Suppressor macrophage treated with lipopolysaccharide for 4 hours (primary cell): ENCODE measurements around the gene DOCK4.
"Not testable (repeated sequence)": the region's sequence is repeated elsewhere in the genome, so short reads cannot be mapped to it uniquely, and the experiment has no call there.

Experiments
- DNase-seq: peaks from one replicate; pipeline ENCODE4 v3.0.0-alpha.2; 2020

Gene DOCK4

DNA sequence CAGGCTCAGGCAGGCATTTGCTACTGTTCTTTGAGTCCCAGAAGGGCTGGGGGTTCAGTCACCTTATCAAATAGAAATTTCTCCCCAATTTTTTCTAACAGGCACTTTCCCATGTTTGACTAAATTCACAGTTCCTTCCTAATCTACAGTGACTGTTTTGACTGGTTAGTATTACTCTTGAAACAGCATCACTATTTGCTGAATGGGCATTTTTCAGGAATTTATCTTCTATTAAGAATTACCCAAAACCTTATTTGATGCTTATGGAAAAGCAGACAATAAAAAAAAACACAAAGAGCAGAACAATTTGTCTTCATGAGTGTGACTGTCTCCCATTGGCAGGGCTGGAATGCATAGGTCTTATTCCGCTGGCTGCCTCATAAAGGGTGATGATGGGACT lies 269.0 kb downstream of the DOCK4 start:
- DNase-seq: no peak

DNA sequence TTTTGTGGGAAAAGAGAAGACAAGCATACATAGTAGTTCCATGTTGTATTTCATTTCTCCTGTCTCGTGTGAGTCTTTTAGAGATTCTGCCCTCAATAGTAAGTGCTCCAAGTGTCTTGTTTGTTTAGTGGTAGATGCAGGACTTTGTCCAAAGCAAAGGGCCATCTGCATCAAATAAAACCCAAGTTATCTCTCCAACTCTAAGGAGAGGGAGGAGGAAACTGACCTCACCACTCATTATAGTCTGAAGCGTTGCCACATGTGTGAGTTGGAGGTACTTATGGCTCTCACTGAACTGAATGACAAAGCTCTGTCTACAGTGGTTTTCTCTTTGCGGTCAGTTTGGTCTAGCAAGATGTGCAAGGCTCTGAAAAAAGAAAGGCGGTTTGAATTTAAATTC lies 272.6 kb downstream of the DOCK4 start:
- DNase-seq: no peak

DNA sequence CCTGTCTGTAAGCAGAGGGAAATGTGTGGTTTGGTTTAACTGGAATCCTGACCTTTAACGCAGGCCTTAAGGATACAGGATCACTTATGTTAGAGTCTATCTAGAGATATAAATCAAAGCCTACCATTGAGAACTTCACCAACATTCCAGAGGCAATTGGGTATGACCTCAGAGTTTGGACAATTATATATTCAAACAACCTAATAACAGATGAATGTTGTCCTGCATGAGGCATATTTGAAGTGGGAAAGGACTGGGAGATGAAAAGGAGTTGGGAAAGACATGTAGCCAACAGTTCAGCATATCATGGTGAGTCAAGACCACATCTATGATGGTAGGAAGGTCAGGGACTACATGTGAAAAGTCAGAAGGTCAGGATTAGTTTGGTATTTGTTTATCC lies 274.2 kb downstream of the DOCK4 start:
- no peak for DNase-seq

DNA sequence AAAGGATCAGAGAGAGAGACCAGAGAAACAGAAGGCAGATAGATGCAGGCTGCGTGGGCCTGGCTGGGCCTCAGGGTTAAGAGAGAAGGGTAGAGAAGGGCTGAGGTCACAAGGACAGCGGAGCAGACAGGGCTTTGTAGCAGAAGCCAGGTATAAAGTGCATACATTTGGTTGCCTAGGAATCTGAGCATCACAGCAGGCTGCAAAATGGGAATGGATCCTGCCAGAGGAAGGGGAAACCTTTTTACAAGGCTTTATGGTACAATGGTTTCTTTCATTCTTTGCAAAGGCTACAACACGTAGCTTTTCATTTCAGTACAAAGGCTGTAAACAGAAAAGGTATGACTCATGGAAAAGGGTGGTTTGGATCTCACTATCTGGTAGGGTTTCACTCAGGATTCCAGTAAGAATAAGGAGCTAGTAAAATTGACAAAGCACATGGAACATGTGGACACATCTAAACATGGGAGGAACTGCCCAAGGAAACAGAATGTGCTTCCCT lies 275.1 kb downstream of the DOCK4 start:
- DNase-seq: no peak

DNA sequence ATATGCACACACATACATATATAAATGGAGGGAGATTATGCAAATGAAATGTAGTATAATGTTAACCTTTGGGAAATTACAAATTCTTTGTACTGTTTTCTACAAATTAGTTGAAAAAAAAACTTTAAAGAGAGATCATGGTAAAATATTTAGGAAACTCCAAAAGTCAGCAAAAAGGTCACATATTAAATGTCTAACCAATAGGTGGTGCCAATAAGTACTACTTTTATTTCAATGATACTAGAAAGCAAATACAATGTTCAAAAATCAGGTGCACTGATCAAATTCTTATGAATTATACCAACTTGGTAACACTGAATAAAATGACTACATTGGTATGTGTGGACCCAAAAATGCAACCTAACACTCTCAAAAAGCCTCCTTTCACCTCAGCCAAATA lies 276.9 kb downstream of the DOCK4 start:
- no peak for DNase-seq

DNA sequence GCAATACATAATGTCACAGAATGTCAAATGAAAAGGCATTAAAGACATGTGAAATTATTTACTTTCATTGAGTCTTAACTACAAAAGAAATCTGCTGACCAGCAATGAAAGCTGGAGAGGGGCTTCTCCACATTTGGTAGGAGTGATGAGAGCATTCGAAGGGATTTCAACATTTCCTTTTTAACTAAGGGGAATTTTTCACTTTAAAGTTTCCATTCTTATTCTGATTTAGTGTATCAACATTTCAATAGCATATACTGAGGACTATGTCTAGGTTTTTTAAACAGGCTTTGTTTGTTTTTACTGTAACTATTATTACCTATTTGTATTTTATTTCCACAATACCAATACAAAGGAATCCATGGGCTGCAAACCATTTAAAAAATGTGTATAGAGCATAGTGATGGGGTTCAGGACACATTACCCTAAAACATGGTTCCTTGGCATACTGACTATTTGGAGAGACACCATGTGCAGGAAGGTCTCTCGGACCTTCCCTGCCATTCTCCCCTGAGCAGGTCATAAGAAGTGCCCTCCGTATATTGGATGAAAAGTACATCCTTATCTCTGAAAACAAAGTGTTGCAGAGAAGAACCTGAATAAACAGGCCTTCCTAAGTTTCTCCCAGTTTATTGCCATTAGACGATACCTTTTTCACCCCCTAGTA lies 278.7 kb downstream of the DOCK4 start:
- DNase-seq: peak; percentile 67

DNA sequence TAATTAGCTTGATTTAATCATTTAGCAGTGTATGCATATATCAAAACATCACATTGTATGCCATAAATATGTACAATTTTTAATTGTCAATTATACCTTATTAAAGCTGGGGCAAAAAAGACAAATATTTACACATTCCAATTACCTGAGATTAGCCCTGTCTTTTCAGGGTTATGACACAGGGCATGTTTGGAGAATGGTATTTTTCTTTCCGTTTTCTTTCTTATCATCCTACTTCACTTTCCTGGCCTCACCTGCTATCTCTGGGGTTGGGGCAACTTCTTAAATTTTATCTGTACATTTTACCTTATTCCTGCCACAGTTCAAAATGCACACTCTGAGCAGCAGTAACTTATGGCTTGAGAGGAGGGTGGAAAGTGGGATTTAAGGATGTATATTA lies 285.9 kb downstream of the DOCK4 start:
- DNase-seq: no peak

DNA sequence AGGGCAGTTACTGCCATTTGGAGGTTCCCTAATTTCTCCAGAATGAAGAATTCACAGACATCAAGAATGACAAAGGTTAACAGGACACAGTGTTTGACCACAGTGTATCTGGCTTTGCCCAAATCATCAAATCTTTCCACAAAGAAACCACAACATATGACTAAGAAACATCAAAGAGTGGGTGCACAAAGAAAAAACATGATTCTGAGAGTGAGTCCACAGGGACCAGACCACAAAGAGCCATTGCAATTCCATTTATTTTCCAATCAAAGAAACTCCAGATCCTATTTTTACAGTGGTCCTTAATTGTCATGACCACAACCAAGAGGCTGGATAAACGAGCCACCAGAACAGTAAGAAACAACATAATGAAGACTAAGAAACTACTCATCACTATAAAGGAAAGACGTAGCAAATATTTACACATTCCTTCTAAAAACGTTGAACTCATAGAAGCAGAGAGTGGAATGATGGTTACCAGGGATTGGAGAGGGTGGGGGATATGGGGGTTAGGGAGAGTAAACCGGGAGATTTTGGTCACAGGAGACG lies 286.5 kb downstream of the DOCK4 start:
- peak; percentile 62 for DNase-seq

DNA sequence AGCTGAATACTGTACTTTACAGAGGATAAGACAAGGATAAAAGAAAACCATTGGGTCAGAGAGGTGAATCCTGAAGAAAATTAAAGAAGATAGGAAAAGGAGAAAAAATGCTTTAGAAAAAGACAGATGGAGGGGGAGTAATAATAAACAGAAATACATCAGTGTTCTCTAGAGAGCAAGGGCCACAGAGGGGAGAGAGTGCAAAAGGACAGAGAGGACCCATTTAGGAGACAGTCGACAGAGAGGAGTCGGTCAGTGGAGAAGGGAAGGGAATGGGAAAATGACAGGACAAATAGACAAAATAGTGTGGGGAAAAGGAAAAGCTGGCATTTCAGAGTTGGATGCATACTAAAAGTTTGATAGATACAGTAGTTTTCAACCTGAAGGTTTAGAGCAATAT lies 287.0 kb downstream of the DOCK4 start:
- no peak for DNase-seq

DNA sequence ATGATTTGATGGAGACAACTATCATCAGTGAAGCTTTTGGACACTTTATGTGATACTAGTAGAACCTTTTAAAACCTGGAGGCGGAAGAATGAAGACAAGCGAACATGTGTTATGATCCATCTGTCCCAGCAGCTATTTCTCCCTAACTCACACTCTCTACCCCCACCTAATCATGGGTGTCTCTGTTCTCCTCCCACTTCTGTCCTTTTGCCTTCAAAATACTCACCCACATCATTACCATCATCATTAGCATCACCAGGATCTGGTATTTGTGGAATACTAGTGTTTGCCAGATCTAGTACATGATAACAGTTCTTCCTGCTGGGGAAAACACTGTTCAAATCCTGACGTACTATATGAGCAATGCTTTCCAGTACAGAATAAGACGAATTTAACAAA lies 287.7 kb downstream of the DOCK4 start:
- DNase-seq: no peak

DNA sequence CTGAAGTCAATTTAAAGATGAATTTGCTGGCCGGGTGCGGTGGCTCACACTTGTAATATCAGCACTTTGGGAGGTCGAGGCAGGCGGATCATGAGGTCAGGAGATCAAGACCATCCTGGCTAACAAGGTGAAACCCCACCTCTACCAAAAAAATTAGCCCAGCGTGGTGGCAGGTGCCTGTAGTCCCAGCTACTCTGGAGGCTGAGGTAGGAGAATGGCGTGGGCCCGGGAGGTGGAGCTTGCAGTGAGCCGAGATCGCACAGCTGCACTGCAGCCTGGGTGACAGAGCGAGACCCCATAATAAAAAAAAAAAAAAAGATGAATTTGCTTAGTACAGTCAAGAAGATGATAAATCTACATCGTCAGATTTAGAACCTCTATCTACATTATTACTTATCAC lies 288.8 kb downstream of the DOCK4 start:
- not testable (repeated sequence) for DNase-seq

DNA sequence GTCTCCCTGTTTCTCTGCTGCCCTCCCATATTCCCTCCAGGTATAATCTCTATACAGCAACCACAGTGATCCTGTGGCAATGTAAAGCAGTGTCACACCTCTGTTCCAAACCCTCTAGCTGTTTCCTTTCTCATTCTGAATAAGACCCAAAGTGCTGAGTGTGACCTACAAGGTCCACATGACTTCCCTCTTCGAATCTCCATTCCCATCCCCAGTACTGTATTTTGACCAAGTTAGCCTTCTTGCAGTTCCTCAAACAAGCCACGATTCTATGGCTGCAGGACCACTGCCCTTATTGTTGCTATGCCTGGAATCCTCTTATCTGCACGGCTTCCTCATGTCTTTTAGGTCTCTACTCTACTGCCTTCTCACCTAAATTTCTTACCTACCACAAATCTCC lies 291.9 kb downstream of the DOCK4 start:
- DNase-seq: peak; percentile 21

DNA sequence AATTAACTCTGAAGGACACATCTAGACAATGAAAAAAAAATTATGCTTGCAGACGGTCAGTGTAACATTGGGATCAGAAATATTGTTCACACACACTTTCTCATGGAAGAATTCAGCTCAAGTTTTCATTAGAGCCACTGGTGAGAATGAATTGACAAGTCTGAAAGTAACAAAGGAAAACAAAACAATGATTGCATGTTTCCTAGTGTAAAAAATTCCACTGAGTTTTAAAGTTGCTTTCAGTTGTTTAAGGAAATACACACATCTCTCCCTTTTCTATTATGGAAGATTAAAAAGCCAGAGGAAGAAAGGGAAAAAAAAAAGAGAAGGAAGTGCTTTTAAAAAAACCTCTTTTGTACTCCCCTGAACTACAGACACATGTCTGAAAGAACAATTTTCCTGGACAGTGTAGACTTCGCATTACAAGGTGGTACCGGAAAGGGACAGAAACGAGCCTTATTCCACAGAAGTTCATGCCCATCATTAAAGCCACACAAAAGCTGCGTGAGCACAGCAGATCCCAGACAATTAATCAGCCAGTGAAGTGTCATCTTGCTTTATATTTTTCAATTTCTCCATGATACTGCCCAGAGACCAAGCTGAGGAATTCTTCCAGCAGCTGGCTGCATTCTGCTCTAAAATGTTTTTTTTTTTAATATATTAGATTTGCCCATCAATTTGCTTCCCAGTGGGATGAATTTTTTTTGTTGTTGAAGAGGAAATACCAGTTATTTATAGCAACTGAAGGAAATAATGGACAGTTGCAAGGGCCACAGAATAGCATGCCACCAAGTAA lies 294.8 kb downstream of the DOCK4 start:
- no peak for DNase-seq

DNA sequence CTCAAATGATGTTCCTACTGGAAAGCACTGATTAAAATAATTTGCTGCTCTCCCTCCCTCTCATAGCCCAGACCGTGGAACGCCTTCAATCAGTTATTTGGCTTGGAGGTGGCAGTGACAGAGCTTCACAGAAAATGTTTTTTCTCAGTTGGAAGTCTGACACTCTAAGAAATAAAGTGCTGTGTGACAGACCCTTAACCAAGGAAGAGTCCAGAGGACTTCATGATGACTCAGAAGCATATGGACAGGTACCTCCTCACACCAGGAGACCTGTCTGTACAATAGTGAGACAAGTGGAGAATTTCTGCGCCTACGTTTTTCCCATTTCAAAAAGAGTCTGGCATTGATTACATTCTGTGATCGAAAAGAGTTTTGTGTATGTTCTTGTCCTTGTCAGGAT lies 295.5 kb downstream of the DOCK4 start:
- DNase-seq: no peak

DNA sequence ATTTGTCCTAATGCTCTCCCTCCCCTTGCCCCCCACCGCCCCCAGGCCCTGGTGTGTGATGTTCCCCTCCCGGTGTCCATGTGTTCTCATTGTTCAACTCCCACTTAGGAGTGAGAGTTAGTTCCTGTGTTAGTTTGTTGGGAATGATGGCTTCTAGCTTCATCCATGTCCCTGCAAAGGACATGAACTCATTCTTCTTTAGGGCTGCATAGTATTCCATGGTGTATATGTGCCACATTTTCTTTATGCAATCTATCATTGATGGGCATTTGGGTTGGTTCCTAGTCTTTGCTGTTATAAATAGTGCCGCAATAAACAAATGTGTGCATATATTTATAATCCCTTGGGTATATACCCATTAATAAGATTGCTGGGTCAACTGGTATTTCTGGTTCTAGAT lies 297.5 kb downstream of the DOCK4 start:
- DNase-seq: not testable (repeated sequence)

DNA sequence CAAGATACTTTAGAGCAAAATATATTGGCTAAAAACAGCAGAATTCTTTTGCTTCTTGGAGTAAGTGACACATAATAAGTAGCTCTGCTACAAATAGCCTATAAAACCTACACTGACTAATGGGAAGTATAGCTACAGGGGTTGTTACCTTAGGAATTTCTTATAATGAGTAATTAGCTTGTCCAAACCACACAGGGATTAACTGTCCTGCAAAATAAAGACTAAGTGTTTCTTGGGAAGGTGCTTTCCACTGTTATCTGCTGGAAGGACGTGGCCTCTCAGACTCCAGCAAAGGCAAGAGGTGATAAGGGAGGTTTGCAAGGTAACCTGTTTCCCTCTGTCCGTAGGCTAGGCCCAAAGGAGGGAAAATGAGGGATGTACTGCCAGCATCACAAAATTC lies 302.4 kb downstream of the DOCK4 start:
- DNase-seq: no peak

DNA sequence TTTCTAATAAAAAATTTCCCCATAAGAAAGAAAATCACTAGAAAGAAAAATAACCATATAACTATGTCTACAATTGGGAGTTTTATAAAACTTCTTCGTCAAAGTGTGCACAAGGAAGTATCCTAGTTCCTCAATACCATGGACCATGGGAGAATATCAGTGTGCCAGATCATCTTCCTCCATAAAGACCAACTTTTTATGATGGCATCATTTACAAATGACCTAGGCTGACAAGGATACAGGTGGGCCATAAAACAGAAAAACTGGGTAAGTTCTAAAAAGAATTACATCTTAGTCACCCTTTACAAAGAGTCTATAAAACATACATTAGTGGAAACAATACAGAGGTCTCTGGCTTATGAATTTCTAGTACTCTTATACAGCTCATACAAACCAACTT lies 303.2 kb downstream of the DOCK4 start:
- DNase-seq: no peak

DNA sequence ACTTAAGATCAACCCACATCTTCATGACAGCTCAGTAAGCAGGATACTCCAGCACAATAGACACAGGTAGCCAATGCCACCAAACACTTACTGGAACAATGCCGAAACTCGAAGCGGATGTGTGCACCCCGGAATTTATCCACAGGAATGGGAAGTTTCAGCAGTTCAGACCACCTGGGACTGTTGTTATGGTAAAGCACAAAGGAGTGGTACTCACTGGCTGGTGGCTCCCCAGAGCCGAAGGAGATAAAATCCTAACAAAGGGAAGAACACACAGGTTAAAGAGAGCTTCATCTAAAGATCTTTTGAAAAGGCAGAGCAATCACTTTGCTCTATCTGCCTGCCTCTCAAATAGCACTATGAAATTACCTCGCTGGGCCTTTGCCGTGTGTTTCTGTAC lies 305.9 kb downstream of the DOCK4 start:
- DNase-seq: no peak

DNA sequence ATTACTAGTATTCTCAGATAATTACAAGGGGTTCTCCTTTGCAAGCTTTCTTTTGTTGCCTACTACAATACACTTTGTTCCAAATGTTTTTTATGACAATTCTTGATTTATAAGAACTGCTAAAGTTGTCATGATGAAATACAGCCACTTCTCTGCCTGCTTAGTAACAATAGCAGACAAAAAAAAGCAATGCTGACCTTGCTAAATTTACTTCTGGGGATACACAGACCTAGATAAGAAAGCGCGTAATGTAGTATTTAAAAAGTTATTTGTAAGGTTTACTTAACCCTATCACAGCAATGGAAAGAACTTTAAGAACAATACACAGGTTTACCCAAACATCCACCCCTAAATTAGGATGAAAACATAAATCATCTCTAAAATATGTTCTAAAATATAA lies 311.1 kb downstream of the DOCK4 start:
- DNase-seq: no peak

DNA sequence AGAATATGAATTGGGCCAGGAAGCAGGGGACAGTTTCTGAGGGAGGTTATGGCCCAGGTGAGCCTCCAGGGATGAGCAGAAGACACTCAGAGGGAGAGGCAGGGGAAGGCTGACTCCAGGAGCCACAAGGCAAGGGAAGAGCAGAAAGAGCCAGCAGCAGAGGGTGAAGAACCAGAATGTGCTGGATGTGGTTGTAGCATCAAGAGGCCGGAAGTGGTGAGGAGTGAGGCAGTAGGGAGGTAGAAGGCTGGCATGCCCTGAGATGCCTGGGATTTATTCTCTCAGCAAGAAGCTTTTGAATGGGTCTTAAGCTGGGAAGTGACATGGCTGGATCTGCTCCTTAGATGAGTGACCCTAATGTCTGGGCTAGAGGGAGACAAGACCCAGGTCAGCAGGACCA lies 311.7 kb downstream of the DOCK4 start:
- DNase-seq: no peak

DNA sequence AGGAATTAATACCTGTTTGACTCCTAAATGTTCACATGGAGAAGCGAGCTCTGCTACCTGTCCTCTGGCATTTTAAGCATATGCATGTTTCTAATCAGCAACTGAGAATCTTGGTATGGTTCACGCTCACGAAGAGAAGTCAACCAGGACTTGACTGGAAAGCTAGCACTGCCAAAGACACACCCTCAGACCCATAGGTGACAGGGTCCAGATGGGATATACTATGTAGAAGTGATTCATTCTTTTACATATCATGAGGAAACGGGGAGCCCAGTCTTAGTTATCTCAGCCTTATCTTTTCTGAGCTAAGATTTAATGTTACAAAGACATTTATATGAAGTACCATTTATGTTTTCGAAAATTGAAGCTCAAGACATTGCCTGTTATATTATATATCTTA lies 313.0 kb downstream of the DOCK4 start:
- no peak for DNase-seq

DNA sequence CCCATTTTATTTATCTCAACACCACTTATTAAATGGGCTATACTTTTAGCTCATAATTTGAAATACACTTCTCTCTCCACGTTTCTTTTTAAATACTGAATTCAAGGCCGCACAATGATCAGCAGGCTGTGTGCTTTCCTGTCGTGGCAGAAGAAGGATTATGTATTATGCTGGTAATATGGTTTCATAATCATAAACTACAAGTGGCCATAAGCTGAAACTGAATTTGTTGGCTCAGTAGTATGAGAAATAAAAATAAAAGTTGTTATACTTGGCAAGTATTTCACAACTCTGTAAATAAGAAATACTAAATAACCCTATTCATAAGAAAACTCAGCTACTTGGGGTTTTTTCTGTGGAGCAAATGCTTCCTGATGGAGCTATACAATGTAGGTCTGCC lies 313.6 kb downstream of the DOCK4 start:
- peak; percentile 17 for DNase-seq

DNA sequence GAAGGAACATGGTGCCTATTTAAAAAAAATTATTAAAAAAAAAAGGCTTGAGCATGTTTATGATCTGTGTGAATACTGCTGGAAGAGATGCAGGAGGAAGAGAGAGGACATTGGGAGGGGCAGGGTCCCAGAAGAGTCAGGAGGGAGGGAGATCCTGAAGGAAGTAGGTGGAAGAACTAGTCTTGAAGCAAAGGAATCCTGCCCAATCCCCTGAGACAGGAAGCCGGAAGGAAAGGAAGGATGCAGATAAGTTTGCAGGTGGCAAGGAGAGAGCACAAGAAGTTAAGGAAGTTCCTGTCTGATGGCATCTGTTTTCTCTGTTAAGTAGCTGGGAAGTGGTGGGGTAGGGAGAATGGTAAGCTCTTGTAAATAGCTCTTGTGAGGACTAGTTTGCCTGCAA lies 318.5 kb downstream of the DOCK4 start:
- no peak for DNase-seq

DNA sequence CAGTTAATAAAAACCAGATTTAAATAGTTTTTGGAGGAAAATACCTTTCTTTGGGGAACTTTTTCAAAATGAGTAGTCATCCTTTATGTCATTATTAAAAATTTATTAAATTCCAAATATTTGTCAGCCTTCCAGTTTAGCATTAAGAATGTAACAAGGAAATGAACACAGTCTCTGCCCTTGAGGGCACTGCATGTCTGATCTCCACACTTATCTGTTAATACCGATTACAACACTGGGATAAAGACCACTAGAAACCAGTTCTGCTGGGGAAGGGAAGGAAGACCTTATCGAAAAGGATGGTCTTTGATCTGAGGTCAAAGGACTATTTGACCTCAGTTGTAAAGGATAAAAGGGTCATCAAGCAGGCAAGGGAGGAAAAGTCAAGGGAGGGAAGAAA lies 320.0 kb downstream of the DOCK4 start:
- no peak for DNase-seq
